GM23248 (cell line): ENCODE measurements around the gene CDON. TPM values are rescaled to one million over a fixed set of nuclear protein-coding genes. Genes with fewer than 3 reads are reported as not detected.

Experiments used
- DNase-seq: peaks from one replicate; pipeline ENCODE4 v3.0.0-alpha.2; 2015
- H2AFZ ChIP-seq: fragments of 200-600 bp; sonication (generic); 2 replicates; pipeline ENCODE4 v1.6.1; 2016; ENCODE audit warnings: antibody characterized with exemption
- H3F3A ChIP-seq: fragments of 200-600 bp; sonication (generic); 2 replicates; pipeline ENCODE4 v1.6.1; 2016; ENCODE audit warnings: mild to moderate bottlenecking, antibody characterized with exemption, mixed run types; ENCODE audit not compliant: insufficient read depth
- H3K27ac ChIP-seq: fragments of 200-600 bp; sonication (generic); 2 replicates; pipeline ENCODE4 v1.5.1; 2016; ENCODE audit warnings: mild to moderate bottlenecking
- H3K27me3 ChIP-seq: fragments of 200-600 bp; sonication (generic); replicated peaks from 2 replicates; pipeline ENCODE4 v1.6.1; 2016; ENCODE audit warnings: mild to moderate bottlenecking; ENCODE audit not compliant: insufficient read depth
- H3K36me3 ChIP-seq: fragments of 200-600 bp; sonication (generic); 2 replicates; pipeline ENCODE4 v1.6.1; 2016; ENCODE audit warnings: low read depth, mild to moderate bottlenecking
- H3K4me1 ChIP-seq: fragments of 200-600 bp; sonication (generic); 2 replicates; pipeline ENCODE4 v1.6.1; 2016; ENCODE audit warnings: mild to moderate bottlenecking; ENCODE audit not compliant: insufficient read depth
- H3K4me2 ChIP-seq: fragments of 200-600 bp; sonication (generic); one replicate; pipeline ENCODE4 v1.6.1; 2016; ENCODE audit warnings: mild to moderate bottlenecking; ENCODE audit not compliant: unreplicated experiment
- H3K4me3 ChIP-seq: fragments of 200-600 bp; sonication (generic); 2 replicates; pipeline ENCODE4 v1.5.1; 2016; ENCODE audit warnings: mild to moderate bottlenecking
- H3K79me2 ChIP-seq: fragments of 200-600 bp; sonication (generic); 2 replicates; pipeline ENCODE4 v1.6.1; 2016; ENCODE audit warnings: mild to moderate bottlenecking; ENCODE audit not compliant: insufficient read depth
- H3K9ac ChIP-seq: fragments of 200-600 bp; sonication (generic); 2 replicates; pipeline ENCODE4 v1.6.1; 2016; ENCODE audit warnings: mild to moderate bottlenecking
- H3K9me2 ChIP-seq: fragments of 200-600 bp; sonication (generic); 2 replicates; pipeline ENCODE4 v1.6.1; 2016; ENCODE audit warnings: mixed run types, mild to moderate bottlenecking, moderate library complexity; ENCODE audit not compliant: insufficient read depth
- H3K9me3 ChIP-seq: fragments of 200-600 bp; sonication (generic); one replicate; pipeline ENCODE4 v1.6.1; 2017; ENCODE audit warnings: low read depth
- H4K20me1 ChIP-seq: fragments of 200-600 bp; sonication (generic); 2 replicates; pipeline ENCODE4 v1.6.0; 2016; ENCODE audit not compliant: insufficient read depth
- EZH2 ChIP-seq: fragments of 200-600 bp; sonication (generic); IDR thresholded peaks from 2 replicates; pipeline ENCODE4 v1.6.1; 2018; ENCODE audit warnings: antibody characterized with exemption, mild to moderate bottlenecking; ENCODE audit not compliant: insufficient read depth, poor library complexity, severe bottlenecking
- EZH2phosphoT487 ChIP-seq: fragments of 200-600 bp; sonication (generic); IDR thresholded peaks from 2 replicates; pipeline ENCODE4 v1.6.1; 2018; ENCODE audit warnings: antibody characterized with exemption, moderate library complexity, mild to moderate bottlenecking, low read depth; ENCODE audit not compliant: insufficient read depth
- WGBS, 2 experiments: methylation state at CpG; one replicate each; pipeline ENCODE4 v1.1.6; 2015 to 2017; ENCODE audit warnings: low lambda C conversion rate in 2 of 2, low coverage in 1 of 2; ENCODE audit errors: missing lambda C conversion rate in 2 of 2; 5-methylcytosine and 5-hydroxymethylcytosine counted together
- in situ Hi-C: fragments of 300-500 bp; cut with MboI; formaldehyde crosslinking; loops from 2 replicates; pipeline ENCODE4 v1.15.0; 2020
- polyA plus RNA-seq: library from polyadenylated mRNA; unstranded; fragments of >200 nt; fragmentation: Nextera tagmentation; extraction: Ambion mirVana; gene quantifications from 2 replicates; pipeline ENCODE4 v1.2.1, GENCODE V29; 2016
- total RNA-seq: library from RNA; depleted of rRNA; stranded (reverse); fragments of >200 nt; shearing (Covaris generic); gene quantifications from 2 replicates; pipeline ENCODE4 v1.2.3, GENCODE V29; 2014

The CDON gene
- total and polyA plus RNA-seq, 2 experiments from 2014 or later = 2.2 to 10.3 TPM

DNA sequence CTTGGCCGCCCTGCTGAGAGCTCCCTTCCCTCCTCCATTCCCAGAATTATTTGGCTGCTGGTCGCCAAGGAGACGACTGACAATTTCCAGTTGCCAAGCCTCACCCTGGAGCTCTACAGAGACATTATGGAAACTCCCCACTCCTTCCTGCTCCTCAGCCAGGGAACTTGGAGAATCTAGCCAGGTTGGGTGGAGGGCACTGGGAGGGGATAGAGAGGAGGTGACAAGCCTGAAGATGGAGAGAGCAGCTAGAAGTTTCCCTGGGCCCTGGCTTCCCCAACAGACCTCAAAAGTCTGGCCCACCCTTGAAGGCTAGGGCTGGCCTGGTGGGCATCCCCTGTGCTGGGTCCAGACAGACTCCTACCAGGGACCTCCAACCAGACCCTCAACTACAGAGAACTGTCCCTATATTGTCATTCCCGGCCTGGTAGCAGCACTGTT is 123.6 kb downstream of the CDON start:
- H3K79me2 ChIP-seq = no peaks in the 10 kb centered on the region
- no peak overlapping the region for H3K4me2 ChIP-seq
- no peaks in the 10 kb centered on the region for H3K36me3 ChIP-seq
- no peaks in the 10 kb centered on the region for H3K9me2 ChIP-seq
- H3K9ac ChIP-seq = no peak overlapping the region
- no peaks in the 10 kb centered on the region for H3F3A ChIP-seq
- H2AFZ ChIP-seq = no peak overlapping the region
- H3K9me3 ChIP-seq = no peaks in the 10 kb centered on the region
- no peaks in the 10 kb centered on the region; the same call in 1 of the 2 replicates for H3K27me3 ChIP-seq
- no peak overlapping the region for H3K4me3 ChIP-seq
- no peaks in the 10 kb centered on the region for H4K20me1 ChIP-seq
- in situ Hi-C loops = no loop called here
- TF ChIP-seq EZH2phosphoT487 (no peak), EZH2 (no peak)
- no peak overlapping the region for H3K27ac ChIP-seq
- WGBS, 2 experiments = 18 to 20% methylated on average over 4 of the region's 4 CpGs
- peak; percentile 23 for DNase-seq
- H3K4me1 ChIP-seq = no peaks in the 10 kb centered on the region

DNA sequence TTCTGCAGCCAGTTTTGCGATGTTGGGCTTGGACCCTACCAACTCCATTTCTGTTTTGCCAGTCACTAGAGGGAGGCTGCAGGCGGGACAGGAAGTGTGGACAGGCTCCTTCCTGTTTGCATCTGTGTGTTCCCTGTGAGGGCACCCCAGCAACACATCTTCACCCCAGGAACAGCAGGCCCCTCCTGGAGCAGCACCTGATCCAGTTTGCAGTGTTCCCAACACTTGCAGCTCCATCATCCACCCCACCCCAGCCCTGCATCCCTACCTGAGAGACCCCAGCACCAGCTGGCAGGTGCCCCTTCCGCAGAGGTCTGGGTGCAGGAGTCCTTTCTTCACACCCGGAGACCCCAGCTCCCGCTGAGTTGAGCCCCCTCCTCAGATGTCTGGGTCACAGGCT is 124.2 kb downstream of the CDON start:
- Histone ChIP-seq H2AFZ (peak overlapping the region; percentile 51; the same call in 1 of the 2 replicates), H3K4me2 (no peak overlapping the region), H3K4me3 (no peak overlapping the region), H4K20me1 (no peaks in the 10 kb centered on the region), H3K79me2 (no peaks in the 10 kb centered on the region), H3K27me3 (no peaks in the 10 kb centered on the region; the same call in 1 of the 2 replicates), H3K9me2 (no peaks in the 10 kb centered on the region), H3K4me1 (no peaks in the 10 kb centered on the region), H3K36me3 (no peaks in the 10 kb centered on the region), H3F3A (no peaks in the 10 kb centered on the region), H3K27ac (no peak overlapping the region), H3K9ac (no peak overlapping the region), H3K9me3 (no peaks in the 10 kb centered on the region)
- TF ChIP-seq EZH2phosphoT487 (no peak), EZH2 (no peak)
- no peak for DNase-seq
- 48 to 50% methylated on average over 5 of the region's 5 CpGs for WGBS, 2 experiments
- in situ Hi-C loops = no loop called here

DNA sequence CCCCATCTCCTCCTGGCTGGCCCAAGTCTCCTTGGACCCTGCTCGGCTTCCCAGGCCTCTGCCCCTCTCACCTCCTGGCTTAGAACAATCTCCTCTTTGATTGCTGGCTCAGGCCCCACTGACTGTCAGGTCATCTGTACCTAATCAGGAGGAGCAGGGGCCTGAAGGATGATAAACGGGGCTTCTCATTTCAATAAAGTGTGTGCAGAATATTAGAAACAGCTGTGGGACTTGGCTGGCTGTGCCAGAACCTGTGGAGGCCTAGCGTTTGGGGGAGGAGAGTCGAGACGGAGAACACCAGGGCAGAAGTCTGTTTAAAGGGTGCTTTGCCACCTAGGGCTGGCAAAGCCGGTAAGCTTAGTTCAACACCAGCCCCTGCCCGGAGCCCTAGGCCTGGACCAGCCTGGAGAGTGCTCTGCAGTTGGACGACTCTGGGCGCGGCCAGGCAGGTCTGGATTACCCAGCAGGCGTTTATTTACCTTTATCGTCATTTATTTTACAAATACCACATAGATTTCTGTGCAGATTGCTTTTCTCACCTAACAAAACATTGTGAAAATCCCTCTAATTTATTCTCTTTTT is 127.0 kb downstream of the CDON start:
- H3K4me3 ChIP-seq = no peak overlapping the region
- no peak overlapping the region for H2AFZ ChIP-seq
- TF ChIP-seq EZH2phosphoT487 (no peak), EZH2 (no peak)
- in situ Hi-C loops = no loop called here
- H3K27me3 ChIP-seq = 0 out of 2 replicates have a peak, but pooled peaks cover 6% of the 10 kb centered on the region
- DNase-seq = peak; percentile 39
- H3K36me3 ChIP-seq = no peaks in the 10 kb centered on the region
- WGBS, 2 experiments = 39 to 42% methylated on average over 12 of the region's 12 CpGs
- H3F3A ChIP-seq = no peaks in the 10 kb centered on the region
- H3K27ac ChIP-seq = no peak overlapping the region
- H4K20me1 ChIP-seq = no peaks in the 10 kb centered on the region
- H3K9ac ChIP-seq = no peak overlapping the region
- H3K4me1 ChIP-seq = no peaks in the 10 kb centered on the region
- H3K4me2 ChIP-seq = no peak overlapping the region
- H3K9me2 ChIP-seq = no peaks in the 10 kb centered on the region
- no peaks in the 10 kb centered on the region for H3K79me2 ChIP-seq
- no peaks in the 10 kb centered on the region for H3K9me3 ChIP-seq

DNA sequence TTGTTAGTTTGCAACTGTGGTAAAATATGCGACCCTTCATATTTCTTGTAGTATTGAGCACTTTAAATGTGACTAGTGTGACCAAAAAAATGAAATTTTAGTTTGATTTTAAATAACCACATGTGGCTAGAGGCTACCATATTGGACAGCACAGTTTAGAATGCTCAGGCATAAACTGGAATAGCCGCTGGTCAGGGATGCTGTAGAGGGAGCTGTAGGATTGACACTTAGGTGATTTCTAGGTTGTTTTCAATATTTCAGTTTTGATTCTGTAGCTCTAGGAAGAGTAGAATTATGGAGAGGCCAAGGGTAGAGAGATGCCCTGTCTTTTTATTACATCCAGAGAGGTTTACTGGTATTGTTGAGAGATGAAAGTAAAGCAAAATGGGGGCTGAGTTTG is 127.6 kb downstream of the CDON start:
- H3K4me1 ChIP-seq = no peaks in the 10 kb centered on the region
- H3K9me2 ChIP-seq = no peaks in the 10 kb centered on the region
- DNase-seq = no peak
- no peaks in the 10 kb centered on the region for H4K20me1 ChIP-seq
- H3K79me2 ChIP-seq = no peaks in the 10 kb centered on the region
- H3F3A ChIP-seq = no peaks in the 10 kb centered on the region
- no peak overlapping the region for H3K4me2 ChIP-seq
- 0 out of 2 replicates have a peak, but pooled peaks cover 10% of the 10 kb centered on the region for H3K27me3 ChIP-seq
- 90 to 92% methylated on average over 2 of the region's 2 CpGs for WGBS, 2 experiments
- no peak overlapping the region for H3K4me3 ChIP-seq
- in situ Hi-C loops = no loop called here
- TF ChIP-seq EZH2phosphoT487 (no peak), EZH2 (no peak)
- H3K27ac ChIP-seq = no peak overlapping the region
- no peak overlapping the region for H2AFZ ChIP-seq
- no peaks in the 10 kb centered on the region for H3K36me3 ChIP-seq
- H3K9me3 ChIP-seq = no peaks in the 10 kb centered on the region
- no peak overlapping the region for H3K9ac ChIP-seq

DNA sequence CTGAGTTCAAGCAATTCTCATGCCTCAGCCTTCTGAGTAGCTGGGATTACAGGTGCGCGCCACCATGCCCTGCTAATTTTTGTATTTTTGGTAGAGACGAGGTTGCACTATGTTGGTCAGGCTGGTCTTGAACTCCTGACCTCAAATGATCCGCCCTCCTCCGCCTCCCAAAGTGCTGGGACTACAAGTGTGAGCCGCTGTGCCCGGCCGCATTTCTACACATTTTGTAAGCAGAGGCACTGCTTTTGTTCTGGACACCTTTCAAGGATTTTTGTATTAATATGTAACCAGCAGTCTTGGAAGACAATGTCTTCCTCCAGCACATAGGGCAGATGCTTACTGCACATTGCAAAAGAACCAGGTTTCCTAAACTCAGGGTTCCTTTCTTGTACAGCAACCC is 128.2 kb downstream of the CDON start:
- Histone ChIP-seq H3K9me2 (no peaks in the 10 kb centered on the region), H3F3A (no peaks in the 10 kb centered on the region), H4K20me1 (no peaks in the 10 kb centered on the region), H3K4me1 (no peaks in the 10 kb centered on the region), H2AFZ (no peak overlapping the region), H3K4me2 (no peak overlapping the region), H3K36me3 (no peaks in the 10 kb centered on the region), H3K27ac (no peak overlapping the region), H3K9me3 (no peaks in the 10 kb centered on the region), H3K4me3 (no peak overlapping the region), H3K9ac (no peak overlapping the region), H3K27me3 (0 out of 2 replicates have a peak, but pooled peaks cover 10% of the 10 kb centered on the region), H3K79me2 (no peaks in the 10 kb centered on the region)
- WGBS, 2 experiments = 83 to 84% methylated on average over 8 of the region's 8 CpGs
- TF ChIP-seq EZH2phosphoT487 = no peak
- TF ChIP-seq EZH2 = no peak
- no peak for DNase-seq
- in situ Hi-C loops = no loop called here
